Cardiac muscle cell (in vitro differentiated cells and primary cell): Measurements from ENCODE around the gene DTD1. TPM values are rescaled to one million over a fixed set of nuclear protein-coding genes. Genes with fewer than 3 reads are reported as not detected.

Experiments used
- DNase-seq, 2 donors: peaks; one replicate each; pipeline versions ENCODE4 v3.0.0 to v3.0.0-alpha.2; 2010 to 2017; ENCODE audit warnings: low read depth in 1 of 2, low spot score in 1 of 2
- H3K27ac ChIP-seq: fragments of 200-600 bp; sonication (generic); 2 replicates; pipeline ENCODE4 v1.5.1; 2016
- H3K27me3 ChIP-seq: fragments of 200-600 bp; sonication (generic); 2 replicates; pipeline ENCODE4 v1.6.0; 2016; ENCODE audit warnings: control low read depth
- H3K36me3 ChIP-seq: fragments of 200-600 bp; sonication (generic); 2 replicates; pipeline ENCODE4 v1.5.1; 2016; ENCODE audit warnings: control low read depth
- H3K4me1 ChIP-seq: fragments of 200-600 bp; sonication (generic); 2 replicates; pipeline ENCODE4 v1.8.1; 2017; ENCODE audit warnings: low read depth, mild to moderate bottlenecking, mixed run types
- H3K4me3 ChIP-seq: fragments of 200-600 bp; sonication (generic); 2 replicates; pipeline ENCODE4 v1.5.1; 2016; ENCODE audit warnings: mild to moderate bottlenecking
- H3K9me3 ChIP-seq: fragments of 200-600 bp; sonication (generic); 2 replicates; pipeline ENCODE4 v1.5.1; 2017; ENCODE audit warnings: low read depth, mild to moderate bottlenecking, control low read depth
- CTCF ChIP-seq: IDR thresholded peaks from 2 replicates; pipeline ENCODE4 v1.5.1; 2012; ENCODE audit warnings: low read depth, mild to moderate bottlenecking, low read length
- polyA plus RNA-seq: library from polyadenylated mRNA; unstranded; fragments of >200 nt; fragmentation: Nextera tagmentation; extraction: Ambion mirVana; gene quantifications from 2 replicates; pipeline ENCODE4 v1.2.1, GENCODE V29; 2016
- total RNA-seq: library from RNA; depleted of rRNA; stranded (reverse); fragments of >200 nt; gene quantifications from 2 replicates; pipeline ENCODE4 v1.2.3, GENCODE V29; 2016

DTD1 gene
- total and polyA plus RNA-seq, 2 experiments from 2014 or later = 62.8 to 71.6 TPM

GRCh38 chr20:18683839-18684238, 96.0 kb downstream of the DTD1 start:
- no peaks in the 10 kb centered on the region for H3K4me1 ChIP-seq
- no peaks in the 10 kb centered on the region for H3K27me3 ChIP-seq
- H3K36me3 ChIP-seq = no peaks in the 10 kb centered on the region
- no peak overlapping the region for H3K4me3 ChIP-seq
- DNase-seq = no peak
- no peak overlapping the region for H3K27ac ChIP-seq
- H3K9me3 ChIP-seq = no peaks in the 10 kb centered on the region
- no peak for TF ChIP-seq CTCF

GRCh38 chr20:18684775-18685174, 96.9 kb downstream of the DTD1 start:
- Histone ChIP-seq H3K4me3 (no peak overlapping the region), H3K27ac (no peak overlapping the region), H3K36me3 (no peaks in the 10 kb centered on the region), H3K27me3 (no peaks in the 10 kb centered on the region), H3K4me1 (no peaks in the 10 kb centered on the region), H3K9me3 (no peaks in the 10 kb centered on the region)
- DNase-seq = no peak
- no peak for TF ChIP-seq CTCF

- H3K27me3 ChIP-seq = no peaks in the 10 kb centered on the region
- no peaks in the 10 kb centered on the region for H3K36me3 ChIP-seq
- H3K27ac ChIP-seq = no peak overlapping the region
- H3K4me1 ChIP-seq = no peaks in the 10 kb centered on the region
- no peak overlapping the region for H3K4me3 ChIP-seq
- no peak for DNase-seq
- no peaks in the 10 kb centered on the region for H3K9me3 ChIP-seq
- no peak for TF ChIP-seq CTCF
Observed at GRCh38 chr20:18685406-18685805, 97.6 kb downstream of the DTD1 start.

- no peak for TF ChIP-seq CTCF
- no peaks in the 10 kb centered on the region for H3K27me3 ChIP-seq
- H3K4me1 ChIP-seq = no peaks in the 10 kb centered on the region
- no peak for DNase-seq
- no peak overlapping the region for H3K4me3 ChIP-seq
- no peaks in the 10 kb centered on the region for H3K36me3 ChIP-seq
- H3K27ac ChIP-seq = no peak overlapping the region
- no peaks in the 10 kb centered on the region for H3K9me3 ChIP-seq
Observed at GRCh38 chr20:18686696-18687095, 98.8 kb downstream of the DTD1 start.

GRCh38 chr20:18688676-18689075, 100.8 kb downstream of the DTD1 start:
- Histone ChIP-seq H3K27me3 (no peaks in the 10 kb centered on the region), H3K9me3 (no peaks in the 10 kb centered on the region), H3K4me1 (no peaks in the 10 kb centered on the region), H3K27ac (no peak overlapping the region), H3K36me3 (no peaks in the 10 kb centered on the region), H3K4me3 (no peak overlapping the region)
- no peak for DNase-seq
- TF ChIP-seq CTCF = no peak

- no peaks in the 10 kb centered on the region for H3K36me3 ChIP-seq
- no peak for DNase-seq
- TF ChIP-seq CTCF = no peak
- H3K4me1 ChIP-seq = no peaks in the 10 kb centered on the region
- H3K9me3 ChIP-seq = no peaks in the 10 kb centered on the region
- no peaks in the 10 kb centered on the region for H3K27me3 ChIP-seq
- H3K4me3 ChIP-seq = no peak overlapping the region
- no peak overlapping the region for H3K27ac ChIP-seq
Observed at GRCh38 chr20:18689557-18689956, 101.7 kb downstream of the DTD1 start.
